ENCODE results near the gene SLC39A11. TPM values are rescaled to one million over a fixed set of nuclear protein-coding genes. Genes with fewer than 3 reads are reported as not detected.

Gene SLC39A11
- total and polyA plus RNA-seq, 2 of the 13 experiments (the other 11 are each of a cell fraction or from before 2014, with no cell fraction given): 17.2 to 31.5 TPM

- TF ChIP-seq BCL3 (CRISPR knock-in tag; IDR thresholded peaks at IDR 0.05) (no peak), ZNF776 (CRISPR knock-in tag; IDR thresholded peaks at IDR 0.05) (no peak), PBX2 (CRISPR knock-in tag; IDR thresholded peaks at IDR 0.05) (no peak), SSRP1 (CRISPR knock-in tag; IDR thresholded peaks at IDR 0.05) (peak; percentile 22; the same call in 1 of the 2 replicates), IRX3 (CRISPR knock-in tag; IDR thresholded peaks at IDR 0.05; ENCODE audit: borderline replicate concordance, low read depth) (no peak), RCOR2 (CRISPR knock-in tag; IDR thresholded peaks at IDR 0.05) (peak; percentile 81; the same call in 1 of the 2 replicates), RERE (CRISPR knock-in tag; IDR thresholded peaks at IDR 0.05; ENCODE audit: low read depth) (no peak), ZNF891 (CRISPR knock-in tag; IDR thresholded peaks at IDR 0.05) (no peak), ZNF615 (CRISPR knock-in tag; IDR thresholded peaks at IDR 0.05; ENCODE audit: borderline replicate concordance) (peak; percentile 51; the same call in 1 of the 2 replicates), HDAC2 (CRISPR knock-in tag; IDR thresholded peaks at IDR 0.05) (peak; percentile 41; the same call in 1 of the 2 replicates), ZNF430 (CRISPR knock-in tag; IDR thresholded peaks at IDR 0.05) (no peak), ZNF501 (CRISPR knock-in tag; IDR thresholded peaks at IDR 0.05) (peak; percentile 54; the same call in 1 of the 2 replicates), ZNF768 (CRISPR knock-in tag; IDR thresholded peaks at IDR 0.05) (no peak), CBX5 (CRISPR knock-in tag; IDR thresholded peaks at IDR 0.05; ENCODE audit: borderline replicate concordance) (peak; percentile 38; the same call in 1 of the 2 replicates), SALL2 (CRISPR knock-in tag; IDR thresholded peaks at IDR 0.05) (peak; percentile 51; the same call in 1 of the 2 replicates), ARNT2 (CRISPR knock-in tag; IDR thresholded peaks at IDR 0.05; ENCODE audit: low read depth) (peak; percentile 68; the same call in 1 of the 2 replicates), MED1 (CRISPR knock-in tag; IDR thresholded peaks at IDR 0.05) (no peak), FOSL2 (CRISPR knock-in tag; IDR thresholded peaks at IDR 0.05) (peak; percentile 31; the same call in 1 of the 2 replicates), SATB2 (CRISPR knock-in tag; IDR thresholded peaks at IDR 0.05) (no peak), CREB1 (IDR thresholded peaks at IDR 0.05) (no peak), CREB1 (CRISPR knock-in tag; IDR thresholded peaks at IDR 0.05) (0 out of 2 replicates have a peak, but pooled peaks have one; percentile 25), REXO4 (CRISPR knock-in tag; IDR thresholded peaks at IDR 0.05; ENCODE audit: borderline replicate concordance) (no peak), ZNF577 (CRISPR knock-in tag; IDR thresholded peaks at IDR 0.05; ENCODE audit: borderline replicate concordance, low read depth) (no peak), THAP7 (CRISPR knock-in tag; IDR thresholded peaks at IDR 0.05) (0 out of 2 replicates have a peak, but pooled peaks have one; percentile 63)
These were observed 476.9 kb downstream of the SLC39A11 start (continued) for GRCh38 chr17:72615627-72615991.

All from HepG2 (cell line).